GM12873 (cell line): ENCODE results near the gene MMP25.

Experiments
- CTCF ChIP-seq: IDR thresholded peaks from 2 replicates; pipeline ENCODE4 v1.5.1; 2012; ENCODE audit warnings: low read depth, mild to moderate bottlenecking, moderate library complexity, low read length, control low read depth; ENCODE audit not compliant: insufficient read depth; ENCODE audit errors: missing control alignments

Gene MMP25

GRCh38 chr16:3073448-3073847 is 27.1 kb downstream of the MMP25 start:
- TF ChIP-seq CTCF, result no peak

GRCh38 chr16:3074860-3075522 is 28.6 kb downstream of the MMP25 start:
- no peak for TF ChIP-seq CTCF

- TF ChIP-seq CTCF, result no peak
Observed at GRCh38 chr16:3075523-3075915, 29.2 kb downstream of the MMP25 start.

GRCh38 chr16:3076577-3076976 is 30.2 kb downstream of the MMP25 start:
- TF ChIP-seq CTCF, result no peak

GRCh38 chr16:3080024-3080423 is 33.7 kb downstream of the MMP25 start:
- TF ChIP-seq CTCF, result no peak

GRCh38 chr16:3084491-3084890 is 38.1 kb downstream of the MMP25 start:
- TF ChIP-seq CTCF, result no peak

- no peak for TF ChIP-seq CTCF
Observed at GRCh38 chr16:3084969-3085670, 38.8 kb downstream of the MMP25 start.
